HG02970 (cell line): Measurements from ENCODE around the gene OGFR.

Experiments
- ATAC-seq: cut with Tn5 transposase; IDR thresholded peaks from one replicate; pipeline ENCODE4 v1.9.1; 2021; ENCODE audit warnings: mild to moderate bottlenecking, moderate library complexity, moderate number of reproducible peaks; ENCODE audit not compliant: unreplicated experiment, low FRiP score

The OGFR gene

GRCh38 chr20:62780204-62780603 is 24.4 kb upstream of the OGFR start:
- no peak for ATAC-seq

DNA sequence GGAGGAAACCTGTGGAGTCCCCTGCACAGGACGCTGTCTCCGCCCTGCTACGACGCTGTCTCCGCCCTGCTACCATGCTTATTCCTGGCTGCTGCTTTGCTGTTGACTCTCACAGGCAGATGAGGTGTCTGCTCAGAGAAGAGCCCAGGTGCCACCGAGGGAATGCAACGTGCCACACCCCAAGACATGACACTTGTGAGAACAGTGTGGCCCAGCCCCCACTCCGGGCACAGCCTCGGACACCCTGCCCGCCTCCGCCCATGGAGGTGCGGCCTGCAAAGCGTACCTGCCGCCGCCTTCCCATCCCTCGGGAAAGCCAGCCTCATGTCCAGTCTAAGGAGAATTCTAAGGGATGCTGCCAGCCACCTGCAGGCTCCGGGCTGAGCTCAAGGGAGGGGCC is 23.9 kb upstream of the OGFR start:
- ATAC-seq, result no peak

GRCh38 chr20:62782149-62782892 is 22.3 kb upstream of the OGFR start:
- ATAC-seq, result no peak

DNA sequence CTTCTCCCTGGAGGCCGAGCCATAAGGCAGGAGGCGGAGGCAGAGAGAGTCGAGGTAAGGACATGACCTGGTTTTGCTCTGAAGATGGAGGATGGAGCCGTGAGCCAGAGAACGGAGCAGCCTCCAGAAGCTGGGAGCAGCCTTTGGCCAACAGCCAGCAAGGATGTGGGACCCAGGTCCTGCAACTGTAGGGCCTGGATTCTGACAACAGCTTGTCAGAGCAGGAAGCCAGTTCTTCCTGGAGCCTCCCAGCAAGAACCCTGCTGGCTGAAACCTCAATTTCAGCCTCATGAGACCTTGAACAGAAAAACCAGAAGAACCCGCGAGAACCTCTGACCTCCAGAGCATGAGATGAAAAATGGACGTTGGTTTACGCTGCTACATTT is 21.7 kb upstream of the OGFR start:
- no peak for ATAC-seq

DNA sequence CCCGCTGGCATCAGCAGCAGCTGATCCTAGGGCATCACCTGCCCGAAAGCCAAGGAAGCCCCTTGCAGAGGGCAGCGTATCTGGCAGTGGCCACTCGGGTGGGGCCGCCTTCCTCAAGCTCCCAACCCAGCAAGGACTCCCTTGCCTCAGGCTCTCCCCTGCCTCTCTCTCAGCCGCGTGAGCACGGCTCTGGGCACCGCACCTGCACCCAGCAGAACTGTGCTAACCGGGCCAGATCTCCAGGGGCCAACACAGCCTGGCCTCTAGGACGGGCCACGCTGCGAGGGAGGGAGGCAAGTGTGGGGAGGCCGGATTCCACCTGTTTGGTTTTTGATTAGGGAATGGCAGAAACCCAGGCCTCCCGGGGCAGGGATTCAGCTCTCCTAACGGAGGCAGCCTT is 20.1 kb upstream of the OGFR start:
- ATAC-seq, result no peak

- ATAC-seq, result no peak
Observed at GRCh38 chr20:62785393-62785792, 19.2 kb upstream of the OGFR start.

DNA sequence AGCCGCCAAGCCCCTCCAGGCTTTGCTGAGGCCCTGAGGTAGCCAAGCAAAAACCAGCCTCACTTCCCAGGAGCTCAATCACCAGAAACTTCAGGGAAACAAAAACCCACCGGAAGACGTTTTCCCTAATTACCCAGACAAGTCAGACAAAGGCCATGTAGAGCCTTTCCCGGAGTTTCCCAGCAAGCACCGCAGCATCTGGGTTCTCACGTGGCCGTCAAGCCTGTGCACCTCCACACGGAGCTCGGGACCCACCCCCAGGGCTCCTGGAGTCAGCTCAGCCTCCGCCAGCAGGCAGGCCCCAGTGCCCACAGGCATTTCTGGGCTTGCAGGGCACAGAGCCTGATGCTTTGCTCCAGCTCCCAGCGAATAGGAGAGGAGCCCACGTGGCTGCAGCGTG is 18.5 kb upstream of the OGFR start:
- ATAC-seq, result no peak

- no peak for ATAC-seq
Observed at GRCh38 chr20:62787321-62787720, 17.3 kb upstream of the OGFR start.

- no peak for ATAC-seq
Observed at GRCh38 chr20:62787866-62788265, 16.8 kb upstream of the OGFR start.

DNA sequence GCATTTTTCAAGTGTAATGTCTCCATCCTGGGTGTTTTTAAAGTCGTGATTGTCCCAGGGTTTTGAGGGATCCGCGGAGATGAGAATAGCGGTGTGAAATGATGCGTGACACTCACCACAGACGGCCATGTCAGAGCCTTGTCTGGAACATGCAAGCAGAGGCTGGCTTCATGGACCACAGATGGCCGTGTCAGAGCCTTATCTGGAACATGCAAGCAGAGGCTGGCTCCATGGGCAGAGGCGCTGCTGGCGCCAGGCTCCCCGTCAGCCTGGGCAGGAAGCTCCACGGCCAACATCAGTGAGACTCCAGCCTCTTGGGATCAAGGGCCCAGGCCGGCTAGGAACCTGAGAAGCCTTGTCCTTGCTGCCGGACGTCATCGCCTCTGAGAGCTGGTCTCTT is 16.0 kb upstream of the OGFR start:
- ATAC-seq, result no peak

GRCh38 chr20:62790075-62790474 is 14.6 kb upstream of the OGFR start:
- ATAC-seq, result no peak

GRCh38 chr20:62791301-62792181 is 13.1 kb upstream of the OGFR start:
- no peak for ATAC-seq

DNA sequence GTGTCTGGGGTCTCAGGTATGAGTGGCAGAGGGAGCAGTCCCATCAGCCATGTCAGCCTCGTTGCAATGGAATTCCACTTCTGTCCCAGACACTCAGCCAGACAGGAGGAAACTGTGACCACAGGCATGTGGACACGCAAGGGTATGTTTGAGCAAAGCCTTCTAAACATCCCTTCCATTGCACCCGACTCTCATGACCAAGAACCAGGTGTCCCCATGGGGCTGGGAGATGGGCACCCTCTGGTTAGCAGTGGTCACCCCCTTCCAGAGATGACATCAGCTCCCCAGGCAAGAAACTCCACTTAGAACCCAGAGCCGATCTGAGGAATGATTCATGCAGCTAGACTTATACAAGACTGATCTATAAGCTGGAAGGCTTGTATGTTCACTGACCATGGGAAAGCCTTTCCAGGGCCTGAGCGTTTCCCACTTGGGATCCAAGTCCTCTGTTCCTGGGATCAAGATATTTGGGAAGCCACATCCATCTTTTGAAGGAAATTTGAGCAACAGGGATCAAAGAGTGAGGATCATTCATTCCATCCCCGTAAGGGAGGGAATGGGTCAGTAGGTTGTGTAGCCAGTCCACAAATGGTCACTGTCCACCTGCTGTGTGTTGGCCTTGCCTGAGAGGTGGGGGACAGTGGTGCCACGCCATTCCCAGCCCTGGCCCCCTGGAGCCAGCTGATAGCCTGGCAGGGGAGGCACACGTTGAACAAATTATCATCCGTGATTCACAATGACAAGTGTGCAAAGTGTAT is 12.3 kb upstream of the OGFR start:
- ATAC-seq, result no peak

GRCh38 chr20:62792940-62793756 is 11.5 kb upstream of the OGFR start:
- ATAC-seq, result no peak

DNA sequence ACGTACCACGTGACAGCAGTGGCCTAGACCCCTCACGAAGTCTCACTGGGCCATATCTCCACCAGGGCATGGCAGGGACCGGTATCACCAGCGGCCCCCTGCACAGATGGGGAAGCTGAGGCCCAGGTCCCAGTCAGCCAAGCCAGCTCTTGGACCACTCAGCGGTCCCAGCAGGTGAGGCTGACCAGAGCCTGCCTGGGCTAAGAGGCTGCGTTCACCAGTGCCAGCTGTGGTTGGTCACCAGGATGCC is 11.0 kb upstream of the OGFR start:
- ATAC-seq, result no peak

GRCh38 chr20:62794007-62794724 is 10.5 kb upstream of the OGFR start:
- ATAC-seq, result peak; percentile 69

GRCh38 chr20:62795023-62795761 is 9.4 kb upstream of the OGFR start:
- ATAC-seq, result no peak

DNA sequence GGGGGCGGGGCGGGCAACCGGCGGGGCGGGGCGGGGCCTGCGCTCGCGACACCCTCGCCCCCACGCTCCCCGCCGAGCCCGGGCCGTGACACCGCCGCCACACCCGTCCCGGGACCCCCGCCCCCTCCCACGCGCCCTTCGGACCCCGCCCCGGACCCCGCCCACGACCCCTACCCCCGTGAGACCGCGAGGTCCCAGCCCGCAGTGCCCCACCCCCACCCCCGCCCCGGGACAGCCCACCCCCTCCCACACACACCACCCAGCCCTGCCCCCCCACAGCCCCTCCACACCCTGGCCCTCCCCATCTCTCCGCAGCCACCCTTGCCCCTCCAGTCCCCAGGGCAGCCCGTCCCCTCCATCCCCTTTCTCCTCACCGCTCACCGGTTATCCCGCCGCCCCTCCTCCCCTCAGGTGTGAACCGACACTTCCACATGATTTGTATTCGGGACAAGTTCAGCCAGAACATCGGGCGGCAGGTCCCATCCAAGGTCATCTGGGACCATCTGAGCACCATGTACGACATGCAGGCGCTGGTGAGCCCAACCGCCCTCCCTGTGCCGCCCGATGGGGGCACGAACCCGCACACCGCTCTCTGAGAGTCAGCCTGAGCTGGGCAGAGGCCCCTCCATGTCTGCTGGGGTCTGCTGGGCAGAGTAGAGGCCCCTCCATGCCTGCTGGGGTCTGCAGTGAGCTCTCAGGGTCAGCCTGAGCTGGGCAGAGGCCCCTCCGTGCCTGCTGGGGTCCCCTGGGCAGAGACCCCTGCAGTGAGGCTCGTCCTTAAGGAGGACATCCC is 7.7 kb upstream of the OGFR start:
- ATAC-seq, result no peak
